ENCODE measurements around the gene HHIPL1. TPM values are rescaled to one million over a fixed set of nuclear protein-coding genes. Genes with fewer than 3 reads are reported as not detected.

HHIPL1 gene
- polyA plus RNA-seq, 1 experiment: 1.1 TPM

DNA sequence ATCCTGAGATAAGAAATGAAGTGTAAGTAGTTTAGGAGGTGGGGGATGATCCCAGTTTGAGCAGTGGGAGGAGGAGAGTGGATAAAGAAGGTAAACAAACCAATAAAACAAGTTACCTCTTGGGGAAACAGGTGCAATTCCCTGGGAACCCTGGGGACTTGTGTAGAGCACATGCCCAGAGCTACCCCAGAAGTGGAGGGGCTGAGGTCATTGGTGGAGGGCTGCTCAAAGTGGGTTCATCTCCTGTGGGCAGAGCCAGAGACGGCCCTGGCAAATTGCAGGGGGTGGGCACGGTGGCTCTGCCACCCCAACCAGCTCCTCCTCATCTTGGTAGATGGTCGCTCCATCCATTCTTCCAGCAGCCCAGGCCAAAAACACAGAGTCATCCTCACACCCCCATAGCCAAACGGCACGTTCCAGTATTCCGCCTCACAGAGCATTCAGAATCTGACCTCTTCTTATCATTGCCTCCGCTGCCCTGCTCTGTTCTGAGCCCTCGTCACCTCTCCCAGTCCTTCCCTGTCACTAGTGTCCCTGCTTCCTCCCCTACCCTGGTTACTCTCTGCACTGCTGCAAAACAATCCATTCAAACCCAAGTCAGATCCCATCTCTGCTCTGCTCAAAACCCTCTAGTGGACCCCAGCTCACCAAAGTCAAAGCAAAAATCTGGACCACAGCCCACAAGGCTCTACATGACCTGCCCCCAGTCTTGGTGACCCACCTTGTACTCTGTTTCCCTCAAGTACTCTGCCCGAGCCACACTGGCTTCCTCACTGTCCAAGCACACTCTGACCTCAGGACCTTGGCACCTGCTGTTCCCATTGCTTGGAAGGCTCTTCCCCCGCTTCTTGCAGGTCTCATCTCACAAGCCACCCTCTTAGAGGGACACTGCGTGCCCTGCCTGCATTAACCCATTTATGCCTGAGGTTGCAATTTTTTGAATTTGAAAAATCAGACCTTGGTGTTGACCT, 44.6 kb downstream of the HHIPL1 start:
- ChIA-PET POLR2A (no interaction called here), CTCF (interaction anchor here (1.6 kb wide), 1 partner anchor 210 kb away, joined by 4 read pairs; no protein-coding TSS in a partner anchor)
- H3K27me3 ChIP-seq (ENCODE audit: control insufficient read depth, insufficient read depth, low read length): peaks cover 37% of the 10 kb centered on the region
- no peaks in the 10 kb centered on the region; the same call in 1 of the 2 replicates for H3K9me3 ChIP-seq (ENCODE audit: control insufficient read depth, insufficient read depth, low read length)
- DNase-seq (ENCODE audit: low read depth, low spot score): no peak
- no peak overlapping the region for H3K4me3 ChIP-seq (ENCODE audit: low read depth, low read length)
- TF ChIP-seq, protein P1, sequence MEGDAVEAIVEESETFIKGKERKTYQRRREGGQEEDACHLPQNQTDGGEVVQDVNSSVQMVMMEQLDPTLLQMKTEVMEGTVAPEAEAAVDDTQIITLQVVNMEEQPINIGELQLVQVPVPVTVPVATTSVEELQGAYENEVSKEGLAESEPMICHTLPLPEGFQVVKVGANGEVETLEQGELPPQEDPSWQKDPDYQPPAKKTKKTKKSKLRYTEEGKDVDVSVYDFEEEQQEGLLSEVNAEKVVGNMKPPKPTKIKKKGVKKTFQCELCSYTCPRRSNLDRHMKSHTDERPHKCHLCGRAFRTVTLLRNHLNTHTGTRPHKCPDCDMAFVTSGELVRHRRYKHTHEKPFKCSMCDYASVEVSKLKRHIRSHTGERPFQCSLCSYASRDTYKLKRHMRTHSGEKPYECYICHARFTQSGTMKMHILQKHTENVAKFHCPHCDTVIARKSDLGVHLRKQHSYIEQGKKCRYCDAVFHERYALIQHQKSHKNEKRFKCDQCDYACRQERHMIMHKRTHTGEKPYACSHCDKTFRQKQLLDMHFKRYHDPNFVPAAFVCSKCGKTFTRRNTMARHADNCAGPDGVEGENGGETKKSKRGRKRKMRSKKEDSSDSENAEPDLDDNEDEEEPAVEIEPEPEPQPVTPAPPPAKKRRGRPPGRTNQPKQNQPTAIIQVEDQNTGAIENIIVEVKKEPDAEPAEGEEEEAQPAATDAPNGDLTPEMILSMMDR (IDR thresholded peaks at IDR 0.05; ENCODE audit: low read depth, low read length): no peak
- H3K27ac ChIP-seq (ENCODE audit: low read depth, low read length): no peak overlapping the region

DNA sequence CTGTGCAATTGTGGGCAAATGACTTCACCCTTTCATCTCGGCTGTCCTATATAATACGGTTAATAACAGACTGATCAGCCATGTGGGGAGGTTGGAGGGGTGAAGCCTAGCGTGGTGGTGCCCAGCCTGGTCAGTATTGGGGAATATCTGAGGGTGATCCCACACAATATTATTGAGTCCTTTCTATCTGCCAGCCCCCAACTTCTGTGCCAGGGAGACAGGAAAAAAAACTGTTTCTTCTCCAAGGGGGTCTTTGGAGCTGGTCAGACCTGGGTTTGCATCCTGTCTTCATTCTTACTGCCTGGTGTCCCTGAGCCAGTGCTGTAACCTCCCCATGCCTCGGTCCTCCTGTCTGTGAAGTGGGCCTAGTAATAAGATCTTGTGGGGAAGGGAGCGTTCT, 45.7 kb downstream of the HHIPL1 start:
- POLR2A ChIA-PET: no interaction called here
- CTCF ChIA-PET: no interaction called here
- Histone ChIP-seq H3K27ac (ENCODE audit: low read depth, low read length) (no peak overlapping the region), H3K27me3 (ENCODE audit: control insufficient read depth, insufficient read depth, low read length) (peaks cover 35% of the 10 kb centered on the region), H3K4me3 (ENCODE audit: low read depth, low read length) (no peak overlapping the region), H3K9me3 (ENCODE audit: control insufficient read depth, insufficient read depth, low read length) (no peaks in the 10 kb centered on the region; the same call in 1 of the 2 replicates)
- DNase-seq (ENCODE audit: low read depth, low spot score): no peak
- TF ChIP-seq, protein P1 (IDR thresholded peaks at IDR 0.05; ENCODE audit: low read depth, low read length): no peak

DNA sequence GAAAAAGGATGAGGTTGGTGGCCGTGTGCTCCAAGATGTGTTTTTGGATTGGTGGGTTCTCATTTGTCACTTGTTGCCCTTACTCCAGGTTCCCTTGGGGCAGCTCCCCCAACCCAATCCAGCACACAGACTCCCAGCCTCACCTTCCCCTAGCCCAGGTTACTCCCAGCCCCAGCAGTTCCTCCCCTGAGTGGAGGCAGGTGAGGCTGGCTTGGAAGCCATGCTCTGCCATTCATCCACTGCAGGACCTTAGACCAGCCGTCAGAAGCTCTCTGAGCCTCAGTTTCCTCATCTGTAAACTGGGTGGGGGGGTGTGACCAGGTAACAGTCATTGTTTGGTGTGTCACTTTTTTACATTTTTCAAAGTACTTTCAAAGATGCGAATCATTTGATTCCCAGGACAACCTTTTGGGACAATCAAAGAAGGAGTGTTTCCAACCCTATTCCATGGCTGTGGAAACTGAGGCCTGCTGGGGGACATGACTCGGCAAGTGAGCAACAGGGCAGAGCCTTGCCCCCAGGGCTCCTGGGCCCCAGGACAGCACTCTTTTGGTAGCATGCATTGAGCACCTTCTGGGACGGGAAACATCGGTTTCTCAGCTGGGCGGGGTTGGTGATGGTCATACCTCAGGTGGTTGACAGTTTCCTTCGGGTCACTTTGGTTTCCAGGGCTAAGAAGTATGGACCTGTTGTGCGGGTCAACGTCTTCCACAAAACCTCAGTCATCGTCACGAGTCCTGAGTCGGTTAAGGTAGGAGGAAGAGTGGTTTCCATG, 46.4 kb downstream of the HHIPL1 start:
- ChIA-PET POLR2A (no interaction called here), CTCF (no interaction called here)
- TF ChIP-seq, protein P1 (IDR thresholded peaks at IDR 0.05; ENCODE audit: low read depth, low read length): no peak
- Histone ChIP-seq H3K27ac (ENCODE audit: low read depth, low read length) (no peak overlapping the region), H3K4me3 (ENCODE audit: low read depth, low read length) (no peak overlapping the region), H3K9me3 (ENCODE audit: control insufficient read depth, insufficient read depth, low read length) (no peaks in the 10 kb centered on the region; the same call in 1 of the 2 replicates), H3K27me3 (ENCODE audit: control insufficient read depth, insufficient read depth, low read length) (peaks cover 33% of the 10 kb centered on the region)
- no peak for DNase-seq (ENCODE audit: low read depth, low spot score)

DNA sequence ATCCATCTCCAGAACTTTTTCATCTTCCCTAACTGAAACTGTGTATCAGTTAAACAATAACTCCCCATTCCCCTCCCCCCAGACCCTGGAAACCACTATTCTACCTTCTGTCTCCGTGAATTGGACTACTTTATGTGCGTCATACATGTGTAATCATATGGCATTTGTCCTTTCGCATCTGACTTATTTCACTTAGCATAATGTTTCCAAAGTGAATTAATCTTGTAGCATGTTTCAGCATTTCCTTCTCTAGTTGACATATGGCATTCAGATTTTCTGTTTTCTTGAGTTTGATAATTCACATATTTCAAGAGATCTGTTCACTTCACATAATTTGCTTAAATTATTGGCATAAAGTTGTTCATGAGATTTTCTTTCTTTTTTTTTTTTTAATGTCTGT, 49.0 kb downstream of the HHIPL1 start:
- Histone ChIP-seq H3K4me3 (ENCODE audit: low read depth, low read length) (no peak overlapping the region), H3K27ac (ENCODE audit: low read depth, low read length) (no peak overlapping the region), H3K9me3 (ENCODE audit: control insufficient read depth, insufficient read depth, low read length) (no peaks in the 10 kb centered on the region), H3K27me3 (ENCODE audit: control insufficient read depth, insufficient read depth, low read length) (peaks cover 29% of the 10 kb centered on the region)
- ChIA-PET CTCF (interaction anchor here (0.6 kb wide), 1 partner anchor 203 kb away, joined by 5 read pairs; no protein-coding TSS in a partner anchor), POLR2A (no interaction called here)
- no peak for DNase-seq (ENCODE audit: low read depth, low spot score)
- TF ChIP-seq, protein P1 (IDR thresholded peaks at IDR 0.05; ENCODE audit: low read depth, low read length): no peak

Measured in AG04450 (cell line).